IPS-20b (cell line): ENCODE measurements around the gene ZNF649.
A peak's percentile ranks its signal among the peaks of the same experiment; 100 is the strongest.

ENCODE experiments used
- H3K27ac ChIP-seq: one replicate; pipeline ENCODE4 v1.5.1; 2013; ENCODE audit warnings: low read length
- H3K27me3 ChIP-seq: 2 replicates; pipeline ENCODE4 v1.6.1; 2013; ENCODE audit warnings: mild to moderate bottlenecking, low read length, inconsistent platforms; ENCODE audit not compliant: insufficient read depth
- H3K36me3 ChIP-seq: 2 replicates; pipeline ENCODE4 v1.6.1; 2013; ENCODE audit warnings: low read depth, mild to moderate bottlenecking, inconsistent platforms, low read length, moderate library complexity; ENCODE audit not compliant: insufficient read depth
- H3K4me1 ChIP-seq: 2 replicates; pipeline ENCODE4 v1.6.1; 2013; ENCODE audit warnings: mild to moderate bottlenecking, control low read depth, inconsistent platforms, low read length, moderate library complexity; ENCODE audit not compliant: insufficient read depth
- H3K4me3 ChIP-seq: 2 replicates; pipeline ENCODE4 v1.5.1; 2013; ENCODE audit warnings: mild to moderate bottlenecking, low read length, inconsistent platforms
- H3K9ac ChIP-seq: 2 replicates; pipeline ENCODE4 v1.6.1; 2013; ENCODE audit warnings: low read depth, mild to moderate bottlenecking, inconsistent platforms, low read length, moderate library complexity
- H3K9me3 ChIP-seq: 2 replicates; pipeline ENCODE4 v1.6.1; 2013; ENCODE audit warnings: mild to moderate bottlenecking, low read depth, low read length, inconsistent platforms; ENCODE audit not compliant: insufficient read depth

Gene ZNF649

GRCh38 chr19:51904331-51905165 lies at the start of gene ZNF649:
TSS of gene ZNF649 (minus strand) at chr19:51905017. CDS start at chr19:51900107, 4,910 bp downstream.
- Histone ChIP-seq H3K9ac (peak within 1 kb of the TSS; percentile 98), H3K4me1 (peaks cover 21% of the 10 kb centered on the region), H3K27ac (peak within 1 kb of the TSS; percentile 97), H3K9me3 (peaks cover 40% of the 10 kb centered on the region), H3K4me3 (peak within 1 kb of the TSS; percentile 93), H3K36me3 (peaks cover 38% of the 10 kb centered on the region), H3K27me3 (no peaks in the 10 kb centered on the region)

DNA sequence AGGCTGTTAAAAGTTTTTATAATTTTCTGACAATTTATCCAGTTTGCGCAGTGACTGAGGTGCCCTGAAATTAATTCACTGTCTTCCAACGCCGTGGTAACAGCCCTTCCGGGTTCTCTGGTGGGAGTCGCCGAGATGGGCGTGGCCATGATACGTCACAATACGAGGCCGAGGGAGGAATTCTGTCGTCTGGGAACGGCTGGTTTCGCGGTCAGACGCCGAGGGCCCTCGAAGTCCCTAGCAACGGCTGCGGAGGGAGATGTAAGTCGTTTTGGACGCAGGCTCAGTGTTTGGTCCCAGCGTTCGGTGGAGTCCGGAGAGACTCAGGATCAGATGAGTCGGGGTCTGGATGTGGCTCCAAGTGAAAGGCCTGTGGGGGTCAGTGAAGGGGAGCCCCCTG lies 44.2 kb upstream of the ZNF649 start:
- no peak overlapping the region for H3K4me3 ChIP-seq
- no peaks in the 10 kb centered on the region for H3K4me1 ChIP-seq
- H3K36me3 ChIP-seq: peaks cover 31% of the 10 kb centered on the region
- no peak overlapping the region for H3K27ac ChIP-seq
- H3K9me3 ChIP-seq: peaks cover 85% of the 10 kb centered on the region
- no peak overlapping the region for H3K9ac ChIP-seq
- no peaks in the 10 kb centered on the region for H3K27me3 ChIP-seq

GRCh38 chr19:51946602-51947001 lies 41.8 kb upstream of the ZNF649 start:
- Histone ChIP-seq H3K9ac (no peak overlapping the region), H3K9me3 (peaks cover 99% of the 10 kb centered on the region), H3K4me1 (no peaks in the 10 kb centered on the region), H3K4me3 (peak overlapping the region; percentile 21; the same call in 1 of the 2 replicates), H3K27ac (no peak overlapping the region), H3K27me3 (no peaks in the 10 kb centered on the region), H3K36me3 (peaks cover 55% of the 10 kb centered on the region)

- Histone ChIP-seq H3K9ac (no peak overlapping the region), H3K27ac (no peak overlapping the region), H3K4me3 (peak overlapping the region; percentile 12; the same call in 1 of the 2 replicates), H3K4me1 (no peaks in the 10 kb centered on the region), H3K27me3 (no peaks in the 10 kb centered on the region), H3K36me3 (peaks cover 71% of the 10 kb centered on the region), H3K9me3 (peaks cover 98% of the 10 kb centered on the region)
These were observed 40.2 kb upstream of the ZNF649 start for GRCh38 chr19:51944798-51945552.

DNA sequence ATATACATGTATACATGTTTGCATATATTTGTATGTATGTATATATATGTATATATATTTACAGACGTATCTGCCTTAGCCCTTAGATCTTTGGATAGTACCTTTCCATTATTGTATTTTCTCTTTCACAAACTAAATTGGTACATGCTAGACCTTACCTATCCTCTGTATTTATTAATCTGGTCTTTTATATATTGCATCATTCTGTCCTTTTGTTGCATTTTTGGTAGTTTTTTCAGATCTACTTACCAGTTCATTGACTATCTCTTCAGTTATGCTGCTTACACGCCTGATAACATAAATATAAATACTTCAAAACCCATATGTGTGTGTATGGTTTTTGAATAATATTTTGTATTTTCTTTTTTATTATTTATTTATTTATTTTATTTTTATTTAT lies 34.1 kb upstream of the ZNF649 start:
- Histone ChIP-seq H3K9me3 (peaks cover 58% of the 10 kb centered on the region), H3K4me1 (no peaks in the 10 kb centered on the region), H3K4me3 (no peak overlapping the region), H3K27me3 (no peaks in the 10 kb centered on the region), H3K27ac (no peak overlapping the region), H3K9ac (no peak overlapping the region), H3K36me3 (peaks cover 97% of the 10 kb centered on the region)

DNA sequence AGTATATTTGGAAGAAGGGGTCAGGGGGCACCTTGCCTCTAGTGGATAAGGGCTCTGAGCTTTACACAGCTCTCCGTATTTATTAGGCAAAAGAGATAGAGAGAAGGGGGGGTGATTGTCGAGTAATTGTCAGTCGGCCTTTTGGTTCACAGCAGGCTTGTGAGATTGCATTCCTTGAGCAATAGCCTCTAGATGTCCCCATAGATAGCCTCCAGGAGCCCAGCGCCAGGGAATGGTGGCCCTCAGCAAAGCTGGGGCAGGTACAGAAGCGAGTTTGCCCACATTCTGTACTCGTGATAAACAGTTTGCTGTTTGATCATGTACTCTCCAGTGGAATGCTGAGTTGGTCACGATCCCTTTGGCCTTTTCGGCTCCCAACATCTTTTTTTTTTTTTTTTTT lies 27.1 kb upstream of the ZNF649 start:
- Histone ChIP-seq H3K27me3 (no peaks in the 10 kb centered on the region), H3K27ac (no peak overlapping the region), H3K9me3 (peaks cover 2% of the 10 kb centered on the region), H3K4me1 (no peaks in the 10 kb centered on the region), H3K4me3 (no peak overlapping the region), H3K36me3 (peaks cover 74% of the 10 kb centered on the region), H3K9ac (no peak overlapping the region)

- Histone ChIP-seq H3K36me3 (peaks cover 34% of the 10 kb centered on the region), H3K9me3 (peaks cover 25% of the 10 kb centered on the region), H3K27ac (peak overlapping the region; percentile 97), H3K27me3 (no peaks in the 10 kb centered on the region), H3K9ac (peak overlapping the region; percentile 97), H3K4me1 (no peaks in the 10 kb centered on the region), H3K4me3 (peak overlapping the region; percentile 87)
These were observed 23.0 kb upstream of the ZNF649 start for GRCh38 chr19:51927859-51928258.

- Histone ChIP-seq H3K4me1 (no peaks in the 10 kb centered on the region), H3K27ac (peak within 1 kb of the TSS; percentile 97)
These were observed 22.2 kb upstream of the ZNF649 start, which contains the start of gene ZNF613 for GRCh38 chr19:51926784-51927741. TSS of gene ZNF613 (plus strand) at chr19:51927472. CDS start at chr19:51936221, 8,749 bp downstream.

GRCh38 chr19:51926426-51926783 lies 21.6 kb upstream of the ZNF649 start:
- H3K36me3 ChIP-seq: peaks cover 22% of the 10 kb centered on the region
- peaks cover 39% of the 10 kb centered on the region for H3K9me3 ChIP-seq
- no peak overlapping the region for H3K27ac ChIP-seq
- no peaks in the 10 kb centered on the region for H3K4me1 ChIP-seq
- peak overlapping the region; percentile 97; the same call in 1 of the 2 replicates for H3K9ac ChIP-seq
- H3K4me3 ChIP-seq: peak overlapping the region; percentile 87
- H3K27me3 ChIP-seq: no peaks in the 10 kb centered on the region

More at GRCh38 chr19:51926784-51927741, 22.2 kb upstream of the ZNF649 start, which contains the start of gene ZNF613:
- Histone ChIP-seq H3K27me3 (no peaks in the 10 kb centered on the region), H3K4me3 (peak within 1 kb of the TSS; percentile 87), H3K9ac (peak within 1 kb of the TSS; percentile 97), H3K36me3 (peaks cover 28% of the 10 kb centered on the region), H3K9me3 (peaks cover 33% of the 10 kb centered on the region)

GRCh38 chr19:51921949-51922348 lies 17.1 kb upstream of the ZNF649 start:
- Histone ChIP-seq H3K27ac (no peak overlapping the region), H3K9ac (no peak overlapping the region), H3K36me3 (no peaks in the 10 kb centered on the region), H3K27me3 (no peaks in the 10 kb centered on the region), H3K4me1 (no peaks in the 10 kb centered on the region), H3K4me3 (no peak overlapping the region), H3K9me3 (peaks cover 83% of the 10 kb centered on the region)

GRCh38 chr19:51919606-51920005 lies 14.8 kb upstream of the ZNF649 start:
- Histone ChIP-seq H3K9me3 (peaks cover 96% of the 10 kb centered on the region), H3K4me1 (no peaks in the 10 kb centered on the region), H3K27ac (no peak overlapping the region), H3K36me3 (no peaks in the 10 kb centered on the region), H3K4me3 (no peak overlapping the region), H3K9ac (no peak overlapping the region), H3K27me3 (no peaks in the 10 kb centered on the region)
